Activated CD8-positive, alpha-beta T cell treated with anti-CD3 and anti-CD28 coated beads, Interleukin-2, amount 10 ng/mL, durations not matched to agents 7 days and 5 days (primary cell): ENCODE results near the gene MLH1. TPM values are rescaled to one million over a fixed set of nuclear protein-coding genes. Genes with fewer than 3 reads are reported as not detected.
"Not testable (repeated sequence)": the region's sequence is repeated elsewhere in the genome, so short reads cannot be mapped to it uniquely, and the experiment has no call there.

Experiments
- ATAC-seq: fragments of 150-1000 bp; cut with Tn5 transposase; one replicate; pipeline ENCODE4 v1.10.0; 2021; ENCODE audit warnings: moderate library complexity
- CTCF ChIA-PET: fragments of 350-600 bp; sonication (Branson Sonifier 250); formaldehyde crosslinking; loops from one replicate; lab custom pipeline; 2021; ENCODE audit warnings: antibody characterized with exemption; lab: Charles Lee
- POLR2A ChIA-PET: fragments of 350-600 bp; sonication (Branson Sonifier 250); formaldehyde crosslinking; loops from one replicate; lab custom pipeline; 2021; ENCODE audit warnings: antibody characterized with exemption; lab: Charles Lee
- DNase-seq: peaks from one replicate; pipeline ENCODE4 v3.0.0-alpha.2; 2020
- H3K27ac Mint-ChIP-seq: one replicate; pipeline ENCODE4 v1.8.0; 2021; ENCODE audit warnings: mild to moderate bottlenecking, mixed read lengths
- H3K27me3 Mint-ChIP-seq: one replicate; pipeline ENCODE4 v1.8.0; 2021; ENCODE audit warnings: low read depth, mixed read lengths
- H3K36me3 Mint-ChIP-seq: one replicate; pipeline ENCODE4 v1.8.0; 2021; ENCODE audit warnings: low read depth, mixed read lengths
- H3K4me1 Mint-ChIP-seq: one replicate; pipeline ENCODE4 v1.8.0; 2021; ENCODE audit warnings: low read depth, mixed read lengths
- H3K4me3 Mint-ChIP-seq: one replicate; pipeline ENCODE4 v1.8.0; 2021; ENCODE audit warnings: mild to moderate bottlenecking, mixed read lengths
- H3K9me3 Mint-ChIP-seq: one replicate; pipeline ENCODE4 v1.8.0; 2022; ENCODE audit warnings: mixed read lengths; ENCODE audit not compliant: insufficient read depth
- total RNA-seq, 2 experiments: library from RNA; stranded (reverse); gene quantifications; one replicate each; pipeline ENCODE4 v1.2.3, GENCODE V29; 2021

MLH1 gene
- total RNA-seq, 2 experiments from 2014 or later: 60.9 to 65.3 TPM

DNA sequence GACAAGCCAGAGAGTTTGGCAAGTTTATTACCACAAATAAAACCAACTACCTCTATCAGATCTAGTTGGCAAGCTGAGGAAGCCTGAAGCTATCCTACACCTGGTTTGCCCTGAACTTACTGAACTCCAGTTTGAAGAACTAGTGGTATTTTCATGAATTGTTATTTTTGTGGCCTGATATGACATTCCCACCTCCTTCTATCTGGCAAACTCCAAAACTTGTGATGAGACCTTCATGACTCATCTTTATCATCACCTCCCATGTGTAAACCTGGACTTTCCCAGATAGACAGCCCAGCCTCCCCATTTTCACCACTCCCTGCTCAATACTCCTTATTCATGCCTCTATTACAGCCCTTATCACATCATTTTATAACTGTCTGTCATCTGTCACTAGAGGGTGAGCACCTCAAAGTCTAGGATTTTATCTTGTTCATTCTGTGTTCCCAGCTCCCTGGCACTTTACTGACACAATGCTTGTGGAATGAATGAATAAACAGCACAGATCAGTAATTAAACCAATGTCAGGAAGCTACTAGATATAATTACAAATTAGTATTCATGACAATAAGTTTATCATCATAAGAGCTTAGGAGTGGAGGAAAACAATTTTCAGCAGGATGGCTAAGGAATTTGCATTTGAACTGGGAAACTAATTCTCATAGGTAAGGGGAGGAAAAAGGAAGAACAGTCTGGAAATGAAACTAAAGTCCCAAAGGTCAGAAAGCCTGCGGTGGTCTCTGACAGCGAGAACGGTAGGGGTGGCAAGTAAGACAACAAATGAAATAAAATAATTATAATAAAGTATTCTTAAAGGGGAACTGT is 35.2 kb upstream of the MLH1 start:
- no peak for ATAC-seq
- Mint-ChIP-seq H3K27me3 (peaks cover 2% of the 10 kb centered on the region), H3K27ac (peak overlapping the region; percentile 63), H3K4me1 (peaks cover 14% of the 10 kb centered on the region), H3K9me3 (no peaks in the 10 kb centered on the region), H3K36me3 (no peaks in the 10 kb centered on the region), H3K4me3 (no peak overlapping the region)
- DNase-seq: no peak
- CTCF ChIA-PET: interaction anchor here (0.6 to 4.7 kb wide), 55 partner anchors 8 to 576 kb away, joined by 3 to 84 read pairs (median 6); partner anchors contain the start of genes EPM2AIP1, MLH1 and TRANK1
- POLR2A ChIA-PET: interaction anchor here (0.6 to 2.9 kb wide), 6 partner anchors 14 to 82 kb away, joined by 4 to 11 read pairs (median 7); partner anchors contain the start of genes EPM2AIP1, MLH1 and TRANK1

DNA sequence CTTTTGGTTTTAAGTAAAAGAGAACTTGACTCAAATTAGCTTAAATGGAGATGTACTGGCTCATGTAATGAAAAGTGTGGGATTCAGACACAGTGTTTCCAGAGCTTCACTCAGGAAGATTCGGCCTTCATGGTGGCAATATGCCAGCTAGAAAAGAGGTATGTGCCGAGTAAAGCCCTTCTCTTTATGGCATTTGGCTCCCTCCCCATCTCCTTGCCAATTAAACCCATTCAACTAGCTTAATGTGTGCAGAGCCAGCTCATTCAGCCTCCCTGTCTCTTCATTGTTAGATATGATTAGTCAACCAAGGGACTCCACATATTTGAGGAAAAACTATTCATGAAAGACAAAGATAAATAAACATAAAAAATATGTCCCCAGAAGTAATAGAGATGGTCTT is 33.5 kb upstream of the MLH1 start:
- Mint-ChIP-seq H3K27ac (no peak overlapping the region), H3K4me1 (peaks cover 18% of the 10 kb centered on the region), H3K36me3 (no peaks in the 10 kb centered on the region), H3K9me3 (no peaks in the 10 kb centered on the region), H3K27me3 (no peaks in the 10 kb centered on the region), H3K4me3 (no peak overlapping the region)
- no peak for DNase-seq
- ATAC-seq: no peak
- POLR2A ChIA-PET: interaction anchor here (0.9 to 2.9 kb wide), 2 partner anchors 52 to 229 kb away, joined by 4 to 11 read pairs; no protein-coding TSS in a partner anchor
- CTCF ChIA-PET: interaction anchor here (0.8 to 4.7 kb wide), 16 partner anchors 9 to 231 kb away, joined by 3 to 84 read pairs (median 6); partner anchors contain the start of gene TRANK1

DNA sequence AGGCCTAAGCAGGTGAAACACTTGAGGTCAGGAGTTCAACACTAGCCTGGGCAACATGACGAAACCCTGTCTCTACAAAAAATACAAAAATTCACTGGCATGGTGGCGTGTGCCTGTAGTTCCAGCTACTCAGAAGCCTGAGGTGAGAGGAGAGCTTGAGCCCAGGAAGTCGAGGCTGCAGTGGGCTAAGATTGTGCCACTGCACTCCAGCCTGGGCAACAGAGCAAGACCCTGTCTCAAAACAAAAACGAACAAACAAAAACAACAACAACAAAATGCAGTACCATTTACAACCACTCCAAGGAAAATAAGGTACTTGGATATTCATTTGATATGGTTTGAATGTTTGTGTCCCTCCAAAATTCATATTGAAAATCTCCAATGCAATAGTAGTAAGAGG is 32.8 kb upstream of the MLH1 start:
- no peak for ATAC-seq
- ChIA-PET CTCF (interaction anchor here (1.0 to 4.7 kb wide), 8 partner anchors 13 to 227 kb away, joined by 3 to 84 read pairs (median 6); no protein-coding TSS in a partner anchor), POLR2A (interaction anchor here (2.9 kb wide), 1 partner anchor 52 kb away, joined by 11 read pairs; no protein-coding TSS in a partner anchor)
- no peak overlapping the region for H3K4me3 Mint-ChIP-seq
- no peak for DNase-seq
- no peaks in the 10 kb centered on the region for H3K27me3 Mint-ChIP-seq
- H3K27ac Mint-ChIP-seq: no peak overlapping the region
- peaks cover 19% of the 10 kb centered on the region for H3K4me1 Mint-ChIP-seq
- H3K9me3 Mint-ChIP-seq: no peaks in the 10 kb centered on the region
- H3K36me3 Mint-ChIP-seq: no peaks in the 10 kb centered on the region

DNA sequence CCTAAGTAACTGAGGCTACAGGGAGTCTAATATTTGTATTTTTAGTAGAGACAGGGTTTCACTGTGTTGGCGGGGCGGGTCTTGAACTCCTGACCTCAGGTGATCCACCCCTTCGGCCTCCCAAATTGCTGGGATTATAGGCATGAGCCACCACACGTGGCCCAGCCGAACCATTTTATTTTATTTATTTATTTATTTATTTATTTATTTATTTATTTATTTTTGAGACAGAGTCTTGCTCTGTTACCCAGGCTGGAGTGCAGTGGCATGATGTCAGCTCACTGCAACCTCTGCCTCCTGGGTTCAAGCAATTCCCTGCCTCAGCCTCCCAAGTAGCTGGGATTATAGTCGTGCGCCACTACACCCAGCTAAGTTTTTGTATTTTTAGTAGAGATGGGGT is 30.3 kb upstream of the MLH1 start:
- CTCF ChIA-PET: not testable (repeated sequence)

DNA sequence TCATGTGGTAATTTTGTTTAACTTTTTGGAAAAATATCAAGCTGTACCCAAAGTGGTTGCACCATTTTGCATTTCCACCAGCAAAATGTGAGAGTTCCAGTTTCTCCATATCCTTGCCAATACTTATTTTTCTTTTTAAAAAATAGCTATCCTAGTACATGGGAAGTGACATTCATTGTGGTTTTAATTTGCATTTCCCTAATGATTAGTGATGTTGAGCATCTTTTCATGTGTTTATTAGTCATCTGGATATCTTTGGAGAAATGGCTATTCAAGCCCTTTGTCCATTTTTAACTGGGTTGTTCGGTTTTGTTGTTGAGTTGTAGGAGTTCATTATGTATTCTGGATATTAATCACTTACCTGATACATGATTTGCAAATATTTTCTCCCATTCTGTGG is 29.0 kb upstream of the MLH1 start:
- Mint-ChIP-seq H3K9me3 (no peaks in the 10 kb centered on the region), H3K27ac (no peak overlapping the region), H3K27me3 (no peaks in the 10 kb centered on the region), H3K4me3 (no peak overlapping the region), H3K36me3 (no peaks in the 10 kb centered on the region), H3K4me1 (peaks cover 11% of the 10 kb centered on the region)
- ChIA-PET POLR2A (no interaction called here), CTCF (interaction anchor here (0.6 kb wide), 1 partner anchor 81 kb away, joined by 3 read pairs; no protein-coding TSS in a partner anchor)
- ATAC-seq (no peak), DNase-seq (no peak)

More for the DNA sequence above, 30.3 kb upstream of the MLH1 start:
- H3K27ac Mint-ChIP-seq, ATAC-seq, H3K36me3 Mint-ChIP-seq, H3K9me3 Mint-ChIP-seq, H3K27me3 Mint-ChIP-seq, H3K4me3 Mint-ChIP-seq, POLR2A ChIA-PET, DNase-seq: not testable (repeated sequence)
- peaks cover 14% of the 10 kb centered on the region for H3K4me1 Mint-ChIP-seq

DNA sequence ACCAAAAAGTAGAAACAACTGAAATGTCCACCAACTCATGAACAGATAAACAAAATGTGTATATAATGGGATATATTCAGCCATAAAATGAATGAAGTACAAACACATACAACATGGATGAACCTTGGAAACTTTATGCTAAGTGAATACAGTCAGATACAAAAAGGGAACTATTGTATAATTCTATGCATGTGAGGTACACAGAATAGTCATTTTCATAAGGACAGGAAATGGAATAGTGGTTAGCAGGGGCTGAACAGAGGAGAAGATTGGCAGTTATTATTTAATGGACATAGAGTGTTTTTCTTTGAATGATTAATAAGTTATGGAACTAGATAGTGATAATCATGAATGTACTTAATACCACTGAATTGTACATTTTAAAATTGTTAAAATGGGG is 28.5 kb upstream of the MLH1 start:
- Mint-ChIP-seq H3K27ac (no peak overlapping the region), H3K9me3 (no peaks in the 10 kb centered on the region), H3K27me3 (no peaks in the 10 kb centered on the region), H3K4me1 (peaks cover 16% of the 10 kb centered on the region), H3K4me3 (no peak overlapping the region), H3K36me3 (no peaks in the 10 kb centered on the region)
- no peak for ATAC-seq
- ChIA-PET POLR2A (no interaction called here), CTCF (interaction anchor here (0.6 to 1.0 kb wide), 2 partner anchors 81 to 173 kb away, joined by 3 read pairs; no protein-coding TSS in a partner anchor)
- DNase-seq: no peak

DNA sequence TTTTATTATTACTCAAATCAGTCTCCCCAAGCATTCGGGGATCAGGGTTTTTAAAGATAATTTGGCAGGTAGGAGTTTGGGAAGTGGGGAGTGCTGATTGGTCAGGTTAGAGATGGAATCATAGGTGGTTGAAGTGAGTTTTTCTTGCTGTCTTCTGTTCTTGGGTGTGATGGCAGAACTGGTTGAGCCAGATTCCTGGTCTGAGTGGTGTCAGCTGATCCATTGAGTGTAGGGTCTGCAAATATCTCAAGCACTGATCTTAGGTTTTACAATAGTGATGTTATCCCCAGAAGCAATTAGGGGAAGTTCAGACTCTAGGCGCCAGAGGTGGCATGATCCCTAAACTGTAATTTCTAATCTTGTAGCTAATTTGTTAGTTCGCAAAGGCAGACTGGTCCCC is 27.9 kb upstream of the MLH1 start:
- H3K27me3 Mint-ChIP-seq: no peaks in the 10 kb centered on the region
- no peak overlapping the region for H3K4me3 Mint-ChIP-seq
- no peak overlapping the region for H3K27ac Mint-ChIP-seq
- no peaks in the 10 kb centered on the region for H3K36me3 Mint-ChIP-seq
- POLR2A ChIA-PET: interaction anchor here (0.6 kb wide), 1 partner anchor 28 kb away, joined by 3 read pairs; the partner anchor contains the start of genes EPM2AIP1 and MLH1
- no peaks in the 10 kb centered on the region for H3K9me3 Mint-ChIP-seq
- DNase-seq (no peak), ATAC-seq (no peak)
- peaks cover 19% of the 10 kb centered on the region for H3K4me1 Mint-ChIP-seq
- CTCF ChIA-PET: interaction anchor here (1.0 kb wide), 2 partner anchors 26 to 173 kb away, joined by 3 read pairs; no protein-coding TSS in a partner anchor

DNA sequence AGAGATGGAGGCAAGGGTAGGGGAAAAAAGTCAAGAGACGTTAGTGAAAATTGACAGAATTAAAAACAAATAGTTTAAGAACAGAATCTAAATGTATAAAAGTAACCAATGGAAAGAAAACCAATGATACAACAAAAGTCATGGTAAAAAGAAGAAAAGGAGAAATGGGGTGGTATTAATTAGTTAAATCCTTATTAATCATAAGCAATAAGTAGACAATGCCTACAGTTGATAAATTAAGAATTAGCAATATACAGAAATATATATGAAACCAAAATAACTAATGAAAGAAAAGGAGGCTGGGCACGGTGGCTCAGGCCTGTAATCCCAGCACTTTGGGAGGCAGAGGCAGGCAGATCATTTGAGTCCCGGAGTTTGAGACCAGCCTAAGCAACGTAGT is 24.2 kb upstream of the MLH1 start:
- peak overlapping the region; percentile 64 for H3K27ac Mint-ChIP-seq
- peaks cover 3% of the 10 kb centered on the region for H3K9me3 Mint-ChIP-seq
- peaks cover 8% of the 10 kb centered on the region for H3K36me3 Mint-ChIP-seq
- no peaks in the 10 kb centered on the region for H3K27me3 Mint-ChIP-seq
- H3K4me1 Mint-ChIP-seq: peaks cover 39% of the 10 kb centered on the region
- DNase-seq (no peak), ATAC-seq (no peak)
- ChIA-PET POLR2A (no interaction called here), CTCF (interaction anchor here (0.9 to 1.6 kb wide), 5 partner anchors 10 to 240 kb away, joined by 3 to 14 read pairs (median 3); no protein-coding TSS in a partner anchor)
- H3K4me3 Mint-ChIP-seq: no peak overlapping the region

DNA sequence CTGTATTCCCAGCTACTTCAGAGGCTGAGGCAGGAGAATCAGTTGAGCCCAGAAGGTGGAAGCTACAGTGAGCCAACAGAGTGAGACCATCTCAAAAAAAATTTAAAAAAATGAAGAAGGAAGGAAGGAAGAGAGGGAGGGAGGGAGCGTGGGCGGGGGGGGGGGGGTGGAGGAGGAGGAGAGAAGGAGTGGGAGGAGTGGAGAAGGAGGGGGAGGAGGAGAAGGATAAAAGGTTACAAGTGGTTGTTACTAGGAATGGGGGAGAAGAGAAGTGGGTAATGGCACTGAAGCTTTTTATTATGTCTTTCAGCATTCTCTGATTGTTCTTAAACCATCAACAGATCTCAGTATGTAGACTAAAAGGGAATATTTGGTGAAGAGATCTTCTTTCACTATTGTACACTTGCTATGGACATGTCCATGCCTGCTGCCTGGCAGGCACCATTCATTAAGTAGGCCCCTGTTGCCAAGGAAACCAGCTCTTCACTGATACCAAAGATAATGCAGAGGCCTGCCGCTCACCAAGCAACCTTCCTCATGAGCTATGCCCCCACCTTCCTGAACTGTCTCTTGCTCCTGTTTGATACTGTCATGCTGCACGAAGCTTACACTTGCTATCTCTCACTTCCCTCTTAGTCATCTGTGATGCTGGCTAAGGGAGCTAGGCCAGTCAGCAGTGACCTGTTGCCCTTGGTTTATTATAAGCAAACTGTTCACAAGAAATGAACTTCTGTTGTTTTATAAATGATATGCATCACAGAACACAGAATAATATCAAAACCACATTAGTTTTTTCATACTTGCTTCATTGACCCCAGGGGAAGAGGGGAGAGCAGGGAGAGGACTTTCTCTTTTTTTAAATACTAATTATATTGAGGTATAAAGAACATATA is 23.5 kb upstream of the MLH1 start:
- Mint-ChIP-seq H3K9me3 (peaks cover 4% of the 10 kb centered on the region), H3K4me3 (no peak overlapping the region), H3K36me3 (peaks cover 9% of the 10 kb centered on the region), H3K27me3 (no peaks in the 10 kb centered on the region), H3K4me1 (peaks cover 37% of the 10 kb centered on the region), H3K27ac (peak overlapping the region; percentile 64)
- CTCF ChIA-PET: interaction anchor here (0.9 to 1.6 kb wide), 5 partner anchors 11 to 241 kb away, joined by 3 to 14 read pairs (median 3); no protein-coding TSS in a partner anchor
- DNase-seq (peak; percentile 69), ATAC-seq (peak; percentile 90)
- POLR2A ChIA-PET: interaction anchor here (0.5 to 1.0 kb wide), 3 partner anchors 22 to 246 kb away, joined by 3 to 4 read pairs (median 4); partner anchors contain the start of genes EPM2AIP1 and MLH1

DNA sequence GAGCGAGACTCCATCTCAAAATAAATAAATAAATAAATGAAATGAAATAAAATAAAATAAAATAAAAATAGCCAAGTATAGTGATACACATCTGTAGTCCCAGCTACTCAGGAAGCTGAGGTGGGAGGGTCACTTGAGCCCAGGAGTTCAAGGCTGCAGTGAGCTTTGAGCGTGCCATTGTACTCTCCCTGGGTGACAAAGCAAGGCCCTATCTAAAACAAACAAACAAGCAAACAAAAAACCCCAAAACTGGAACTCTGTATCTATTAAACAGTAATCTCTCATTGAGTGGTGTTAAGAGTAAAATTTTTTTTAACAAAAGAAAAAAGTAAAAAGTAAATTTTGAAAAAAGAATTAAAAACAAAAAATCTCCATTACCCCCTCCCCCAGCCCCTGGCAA is 21.2 kb upstream of the MLH1 start:
- Mint-ChIP-seq H3K27me3 (no peaks in the 10 kb centered on the region), H3K27ac (no peak overlapping the region), H3K4me1 (peaks cover 36% of the 10 kb centered on the region), H3K9me3 (peaks cover 9% of the 10 kb centered on the region), H3K4me3 (no peak overlapping the region), H3K36me3 (peaks cover 21% of the 10 kb centered on the region)
- CTCF ChIA-PET: interaction anchor here (1.9 kb wide), 1 partner anchor 14 kb away, joined by 7 read pairs; no protein-coding TSS in a partner anchor
- POLR2A ChIA-PET: no interaction called here
- no peak for DNase-seq
- no peak for ATAC-seq

DNA sequence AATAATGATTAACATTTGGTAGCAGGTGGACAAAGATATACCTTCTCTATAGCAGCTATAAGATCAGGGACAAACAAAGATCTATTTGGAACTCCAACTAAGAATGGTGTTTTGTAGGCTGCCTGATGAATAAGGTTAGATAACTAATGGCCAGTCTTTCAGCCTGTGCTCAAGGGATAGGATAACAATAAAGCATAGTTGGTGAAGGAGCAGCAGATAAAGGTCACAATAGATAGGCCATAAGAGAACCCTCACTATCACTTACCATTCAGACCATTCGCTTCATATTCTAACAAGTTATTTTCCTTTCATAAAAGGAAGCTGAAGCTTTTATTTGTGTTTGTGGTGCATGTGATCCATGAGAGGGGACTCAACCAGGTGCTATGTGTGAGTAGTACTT is 20.2 kb upstream of the MLH1 start:
- Mint-ChIP-seq H3K9me3 (peaks cover 17% of the 10 kb centered on the region), H3K27me3 (no peaks in the 10 kb centered on the region), H3K4me1 (peaks cover 36% of the 10 kb centered on the region), H3K27ac (peak overlapping the region; percentile 15), H3K36me3 (peaks cover 23% of the 10 kb centered on the region), H3K4me3 (no peak overlapping the region)
- ChIA-PET CTCF (interaction anchor here (0.8 to 1.1 kb wide), 2 partner anchors 16 to 189 kb away, joined by 3 read pairs; no protein-coding TSS in a partner anchor), POLR2A (interaction anchor here (0.6 to 1.7 kb wide), 2 partner anchors 20 to 516 kb away, joined by 6 read pairs; partner anchors contain the start of genes EPM2AIP1 and MLH1)
- ATAC-seq: no peak
- no peak for DNase-seq
